Stimulated activated CD4-positive, alpha-beta T cell treated with anti-CD3 and anti-CD28 coated beads, Interleukin-1b, Interleukin-23, amount 100 ng/mL, for 4 hours (primary cell): ENCODE measurements around the gene TTC39B.

Source experiments
- DNase-seq, 2 donors: peaks; one replicate each; pipeline ENCODE4 v3.0.0-alpha.2; 2020; ENCODE audit warnings: low read depth in 2 of 2

TTC39B gene

GRCh38 chr9:15135164-15135792, 171.7 kb downstream of the TTC39B start:
- peak; percentile 1 to 23 for DNase-seq

GRCh38 chr9:15133488-15133887, 173.5 kb downstream of the TTC39B start:
- DNase-seq = no peak

GRCh38 chr9:15132091-15132490, 174.9 kb downstream of the TTC39B start:
- DNase-seq = no peak

- no peak for DNase-seq
These were observed 175.9 kb downstream of the TTC39B start for GRCh38 chr9:15131094-15131493.

GRCh38 chr9:15127831-15128230, 179.2 kb downstream of the TTC39B start:
- no peak for DNase-seq

GRCh38 chr9:15121630-15122029, 185.4 kb downstream of the TTC39B start:
- no peak for DNase-seq

GRCh38 chr9:15116130-15116580, 190.9 kb downstream of the TTC39B start:
- DNase-seq = no peak

- no peak for DNase-seq
These were observed 191.3 kb downstream of the TTC39B start for GRCh38 chr9:15115702-15116101.

GRCh38 chr9:15115041-15115440, 192.0 kb downstream of the TTC39B start:
- DNase-seq = no peak
